Brain microvascular endothelial cell (primary cell): ENCODE measurements around the gene WRAP53.

Source experiments
- DNase-seq: peaks from one replicate; pipeline ENCODE4 v3.0.0-alpha.2; 2020
- H3K27ac ChIP-seq: fragments of 250-450 bp; sonication (Bioruptor Pico); 2 replicates; pipeline ENCODE4 v1.5.1; 2020; ENCODE audit warnings: mild to moderate bottlenecking, moderate library complexity
- H3K27me3 ChIP-seq: fragments of 250-450 bp; sonication (Bioruptor Pico); replicated peaks from 2 replicates; pipeline ENCODE4 v1.5.1; 2020; ENCODE audit warnings: mild to moderate bottlenecking
- H3K36me3 ChIP-seq: fragments of 250-450 bp; sonication (Bioruptor Pico); replicated peaks from 2 replicates; pipeline ENCODE4 v1.5.1; 2020; ENCODE audit warnings: mild to moderate bottlenecking
- H3K4me3 ChIP-seq: 2 replicates; pipeline ENCODE4 v1.5.1; 2011; ENCODE audit warnings: low read depth, mild to moderate bottlenecking, control low read depth, low read length, moderate library complexity
- in situ Hi-C: cut with HindIII; loops from 2 replicates; pipeline ENCODE4 v1.10.0; 2017; ENCODE audit warnings: low sequenced_read_pairs, low pct_ligation_motif_present
- TF ChIP-seq, protein P1 (sequence below): IDR thresholded peaks from 2 replicates; pipeline ENCODE4 v1.5.1; 2011; ENCODE audit warnings: low read depth, mild to moderate bottlenecking, moderate library complexity, low read length, control low read depth, inconsistent platforms; ENCODE audit errors: missing control alignments

The WRAP53 gene

GRCh38 chr17:7716901-7717755 lies 28.9 kb downstream of the WRAP53 start, which contains the start of gene DNAH2:
Gene DNAH2, plus strand, starts transcription at chr17:7717744. Its CDS starts 1,991 bp downstream, at chr17:7719735.
- in situ Hi-C loops: no loop called here
- peaks cover 18% of the 10 kb centered on the region for H3K27me3 ChIP-seq
- TF ChIP-seq, protein P1, sequence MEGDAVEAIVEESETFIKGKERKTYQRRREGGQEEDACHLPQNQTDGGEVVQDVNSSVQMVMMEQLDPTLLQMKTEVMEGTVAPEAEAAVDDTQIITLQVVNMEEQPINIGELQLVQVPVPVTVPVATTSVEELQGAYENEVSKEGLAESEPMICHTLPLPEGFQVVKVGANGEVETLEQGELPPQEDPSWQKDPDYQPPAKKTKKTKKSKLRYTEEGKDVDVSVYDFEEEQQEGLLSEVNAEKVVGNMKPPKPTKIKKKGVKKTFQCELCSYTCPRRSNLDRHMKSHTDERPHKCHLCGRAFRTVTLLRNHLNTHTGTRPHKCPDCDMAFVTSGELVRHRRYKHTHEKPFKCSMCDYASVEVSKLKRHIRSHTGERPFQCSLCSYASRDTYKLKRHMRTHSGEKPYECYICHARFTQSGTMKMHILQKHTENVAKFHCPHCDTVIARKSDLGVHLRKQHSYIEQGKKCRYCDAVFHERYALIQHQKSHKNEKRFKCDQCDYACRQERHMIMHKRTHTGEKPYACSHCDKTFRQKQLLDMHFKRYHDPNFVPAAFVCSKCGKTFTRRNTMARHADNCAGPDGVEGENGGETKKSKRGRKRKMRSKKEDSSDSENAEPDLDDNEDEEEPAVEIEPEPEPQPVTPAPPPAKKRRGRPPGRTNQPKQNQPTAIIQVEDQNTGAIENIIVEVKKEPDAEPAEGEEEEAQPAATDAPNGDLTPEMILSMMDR: peak; percentile 68
- no peaks in the 10 kb centered on the region for H3K36me3 ChIP-seq
- DNase-seq: peak; percentile 85
- peak within 1 kb of the TSS; percentile 67 for H3K4me3 ChIP-seq
- no peak within 1 kb of the TSS for H3K27ac ChIP-seq

DNA sequence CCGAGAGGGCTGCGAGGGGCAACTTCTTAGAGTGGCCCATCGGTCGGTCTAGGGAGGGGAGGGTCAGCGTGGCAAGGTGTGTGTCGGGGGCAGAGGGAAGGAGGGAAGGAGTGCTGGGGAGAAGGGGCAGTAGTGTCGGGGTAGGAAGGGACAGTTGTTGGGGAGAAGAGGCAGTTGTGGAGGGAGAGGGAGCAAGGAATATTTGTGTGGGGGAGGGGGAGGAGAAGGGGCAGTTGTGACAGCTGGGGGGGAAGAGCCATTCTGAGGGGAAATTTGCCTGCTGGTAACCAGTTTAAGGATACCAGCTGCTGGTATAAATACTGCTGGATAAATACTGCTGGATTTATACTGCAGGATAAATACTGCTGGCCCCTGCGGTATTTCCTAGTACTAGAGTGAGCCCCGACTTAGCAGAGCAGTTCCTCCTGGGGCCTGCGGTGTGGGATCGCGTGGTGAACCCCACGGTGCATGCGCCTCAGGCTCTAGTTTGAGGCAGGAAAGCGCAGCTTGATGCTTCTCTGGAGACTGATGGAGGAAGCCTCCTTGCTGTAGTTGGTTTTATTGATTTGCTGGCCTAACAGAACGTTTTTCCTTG lies 29.6 kb downstream of the WRAP53 start:
- H3K4me3 ChIP-seq: peak overlapping the region; percentile 67
- H3K36me3 ChIP-seq: no peaks in the 10 kb centered on the region
- in situ Hi-C loops: no loop called here
- peaks cover 14% of the 10 kb centered on the region for H3K27me3 ChIP-seq
- DNase-seq: no peak
- TF ChIP-seq, protein P1: no peak
- H3K27ac ChIP-seq: no peak overlapping the region

DNA sequence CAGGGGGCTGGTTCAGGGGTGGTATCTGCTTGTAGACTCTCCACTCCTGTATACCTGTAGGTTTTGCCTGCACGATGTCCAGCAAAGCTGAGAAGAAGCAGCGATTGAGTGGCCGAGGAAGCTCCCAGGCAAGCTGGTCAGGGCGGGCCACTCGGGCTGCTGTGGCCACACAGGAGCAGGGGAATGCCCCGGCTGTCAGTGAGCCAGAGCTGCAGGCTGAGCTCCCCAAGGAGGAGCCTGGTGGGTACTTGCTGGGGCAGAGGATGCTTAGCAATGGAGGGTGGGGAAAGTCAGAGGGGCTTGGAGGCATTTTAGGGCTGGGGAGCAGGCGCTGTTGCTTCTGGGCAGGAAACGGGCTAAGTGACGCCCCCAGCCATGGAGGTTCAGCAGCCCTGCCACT lies 31.4 kb downstream of the WRAP53 start:
- Histone ChIP-seq H3K27me3 (peaks cover 17% of the 10 kb centered on the region), H3K4me3 (no peak overlapping the region), H3K36me3 (no peaks in the 10 kb centered on the region), H3K27ac (no peak overlapping the region)
- TF ChIP-seq, protein P1: no peak
- no peak for DNase-seq
- in situ Hi-C loops: no loop called here

DNA sequence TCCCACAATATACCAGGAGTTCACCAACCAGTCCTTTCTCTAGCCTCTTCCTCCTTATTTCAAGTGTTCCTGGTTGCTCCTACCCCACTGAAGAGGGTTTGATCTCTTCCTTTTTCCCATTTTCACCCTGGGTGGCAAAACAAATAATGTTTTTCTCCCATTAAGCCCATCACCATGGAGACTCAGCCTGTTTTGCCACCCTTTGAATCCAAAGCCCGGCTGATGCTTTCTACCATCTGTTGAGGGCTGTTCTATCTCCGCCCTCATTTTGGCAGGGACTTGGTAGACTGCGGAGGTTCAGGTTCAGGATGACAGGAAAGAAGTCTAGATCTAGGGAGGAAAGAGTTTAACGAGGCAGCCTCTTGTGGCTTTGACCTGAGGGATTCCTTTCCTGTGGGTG lies 31.8 kb downstream of the WRAP53 start:
- no peak overlapping the region for H3K27ac ChIP-seq

DNA sequence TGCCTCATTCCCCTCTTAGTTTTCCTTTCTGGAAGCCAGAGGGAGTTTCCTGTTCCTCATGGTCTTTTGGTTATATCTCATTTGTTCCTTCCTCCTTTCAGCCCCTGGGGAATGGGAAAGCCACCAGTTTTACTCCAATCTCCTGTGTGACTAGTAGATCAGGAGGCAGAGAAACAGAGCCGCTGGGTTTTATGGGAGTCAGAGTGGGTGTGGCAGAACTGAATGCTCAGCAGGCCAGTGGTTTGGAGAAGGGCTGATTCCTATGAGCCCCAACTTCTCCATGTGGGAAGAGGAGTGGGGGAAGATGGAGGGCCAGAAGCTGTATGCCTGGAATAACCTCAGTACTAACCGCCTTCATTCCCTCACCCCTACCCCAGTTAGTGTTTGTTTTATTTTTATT lies 33.3 kb downstream of the WRAP53 start:
- no peak for DNase-seq
- TF ChIP-seq, protein P1: no peak
- Histone ChIP-seq H3K4me3 (no peak overlapping the region), H3K27ac (no peak overlapping the region), H3K27me3 (peaks cover 17% of the 10 kb centered on the region), H3K36me3 (no peaks in the 10 kb centered on the region)
- in situ Hi-C loops: no loop called here

More for the DNA sequence above, 31.8 kb downstream of the WRAP53 start:
- DNase-seq: no peak
- in situ Hi-C loops: no loop called here
- no peak overlapping the region for H3K4me3 ChIP-seq
- TF ChIP-seq, protein P1: no peak
- no peaks in the 10 kb centered on the region for H3K36me3 ChIP-seq
- peaks cover 17% of the 10 kb centered on the region for H3K27me3 ChIP-seq
